Suprapubic skin (tissue), 4 donors: ENCODE data around the gene ATRIP. TPM values are rescaled to one million over a fixed set of nuclear protein-coding genes. Genes with fewer than 3 reads are reported as not detected.
A peak's percentile ranks its signal among the peaks of the same experiment; 100 is the strongest.
"Not testable (repeated sequence)": the region's sequence is repeated elsewhere in the genome, so short reads cannot be mapped to it uniquely, and the experiment has no call there.

Experiments
- DNase-seq, 2 donors: peaks; one replicate each; pipeline ENCODE4 v3.0.0-alpha.2; 2019; ENCODE audit warnings: low spot score in 2 of 2
- H3K27ac ChIP-seq: fragments of 200-600 bp; sonication (generic); one replicate; pipeline ENCODE4 v1.5.1; 2019
- H3K27me3 ChIP-seq: fragments of 200-600 bp; sonication (generic); one replicate; pipeline ENCODE4 v1.5.1; 2019
- H3K36me3 ChIP-seq: fragments of 200-600 bp; sonication (generic); one replicate; pipeline ENCODE4 v1.5.1; 2019
- H3K4me1 ChIP-seq: fragments of 200-600 bp; sonication (generic); one replicate; pipeline ENCODE4 v1.5.1; 2019
- H3K4me3 ChIP-seq: fragments of 200-600 bp; sonication (generic); one replicate; pipeline ENCODE4 v1.5.1; 2019; ENCODE audit warnings: mild to moderate bottlenecking
- H3K9me3 ChIP-seq: fragments of 200-600 bp; sonication (generic); one replicate; pipeline ENCODE4 v1.5.1; 2019
- EP300 ChIP-seq: sonication (generic); formaldehyde crosslinking; IDR thresholded peaks from one replicate; pipeline ENCODE4 v1.6.1; 2017; ENCODE audit warnings: antibody characterized with exemption
- POLR2A ChIP-seq, 2 donors: fragments of 450-650 bp; IDR thresholded peaks; one replicate each; pipeline ENCODE4 v1.6.1; 2017; ENCODE audit warnings: antibody characterized with exemption in 2 of 2, mild to moderate bottlenecking in 2 of 2, moderate library complexity in 2 of 2
- POLR2AphosphoS5 ChIP-seq, 3 donors: sonication (generic); formaldehyde crosslinking; IDR thresholded peaks; one replicate each; pipeline ENCODE4 v1.6.1; 2017; ENCODE audit warnings: antibody characterized with exemption in 3 of 3
- WGBS: methylation state at CpG from one replicate; pipeline ENCODE4 v1.1.5; 2018; 5-methylcytosine and 5-hydroxymethylcytosine counted together
- total RNA-seq, 4 donors: library from RNA; depleted of rRNA; stranded (reverse); fragments of >200 nt; gene quantifications; one replicate each; pipeline ENCODE4 v1.1.0, GENCODE V29; 2016
- TF ChIP-seq, protein P1 (sequence below), 2 donors: fragments of 200-600 bp in 1 of 2; fragments of 450-650 bp in 1 of 2; sonication (generic) in 1 of 2; IDR thresholded peaks; one replicate each; pipeline ENCODE4 v1.5.1; 2016 to 2019; ENCODE audit warnings: antibody characterized with exemption in 2 of 2, mild to moderate bottlenecking in 1 of 2, moderate library complexity in 1 of 2

Gene ATRIP
- total RNA-seq, 4 donors from 2014 or later: 8.7 to 12.7 (median 10.2) TPM

DNA sequence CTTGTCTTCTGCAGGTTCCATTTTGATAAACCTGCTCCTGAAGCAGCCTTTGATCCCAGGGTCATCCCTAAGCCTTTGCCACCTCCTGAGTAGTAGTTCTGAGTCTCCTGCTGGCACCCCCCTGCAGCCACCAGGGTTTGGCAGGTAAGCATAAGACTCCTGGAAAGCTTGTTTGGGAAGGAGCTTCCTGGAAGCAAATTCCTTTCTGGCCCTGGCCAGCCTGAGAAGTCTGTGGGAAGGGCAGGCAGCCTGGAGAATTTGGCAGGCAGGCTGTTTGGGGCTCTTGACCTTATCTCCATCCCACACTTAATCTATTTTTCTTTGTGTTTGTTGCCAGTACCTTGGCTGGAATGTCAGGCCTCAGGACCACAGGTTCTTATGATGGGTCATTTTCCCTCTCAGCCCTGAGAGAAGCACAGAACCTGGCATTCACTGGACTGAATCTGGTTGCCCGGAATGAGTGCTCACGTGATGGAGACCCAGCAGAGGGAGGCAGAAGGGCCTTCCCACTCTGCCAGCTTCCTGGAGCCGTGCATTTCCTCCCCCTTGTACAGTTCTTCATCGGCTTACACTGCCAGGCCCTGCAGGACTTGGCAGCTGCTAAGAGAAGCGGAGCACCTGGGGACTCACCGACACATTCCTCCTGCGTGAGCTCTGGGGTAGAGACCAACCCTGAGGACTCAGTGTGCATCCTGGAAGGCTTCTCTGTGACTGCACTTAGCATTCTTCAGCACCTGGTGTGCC, 13.4 kb downstream of the ATRIP start:
- no peak for DNase-seq
- Histone ChIP-seq H3K9me3 (no peaks in the 10 kb centered on the region), H3K4me3 (no peak overlapping the region), H3K4me1 (peaks cover under 1% of the 10 kb centered on the region), H3K27me3 (no peaks in the 10 kb centered on the region), H3K36me3 (peaks cover 68% of the 10 kb centered on the region), H3K27ac (no peak overlapping the region)
- TF ChIP-seq EP300 (no peak), POLR2AphosphoS5 (IDR thresholded peaks at IDR 0.05) (no peak), POLR2A (IDR thresholded peaks at IDR 0.05) (no peak)
- TF ChIP-seq, protein P1, sequence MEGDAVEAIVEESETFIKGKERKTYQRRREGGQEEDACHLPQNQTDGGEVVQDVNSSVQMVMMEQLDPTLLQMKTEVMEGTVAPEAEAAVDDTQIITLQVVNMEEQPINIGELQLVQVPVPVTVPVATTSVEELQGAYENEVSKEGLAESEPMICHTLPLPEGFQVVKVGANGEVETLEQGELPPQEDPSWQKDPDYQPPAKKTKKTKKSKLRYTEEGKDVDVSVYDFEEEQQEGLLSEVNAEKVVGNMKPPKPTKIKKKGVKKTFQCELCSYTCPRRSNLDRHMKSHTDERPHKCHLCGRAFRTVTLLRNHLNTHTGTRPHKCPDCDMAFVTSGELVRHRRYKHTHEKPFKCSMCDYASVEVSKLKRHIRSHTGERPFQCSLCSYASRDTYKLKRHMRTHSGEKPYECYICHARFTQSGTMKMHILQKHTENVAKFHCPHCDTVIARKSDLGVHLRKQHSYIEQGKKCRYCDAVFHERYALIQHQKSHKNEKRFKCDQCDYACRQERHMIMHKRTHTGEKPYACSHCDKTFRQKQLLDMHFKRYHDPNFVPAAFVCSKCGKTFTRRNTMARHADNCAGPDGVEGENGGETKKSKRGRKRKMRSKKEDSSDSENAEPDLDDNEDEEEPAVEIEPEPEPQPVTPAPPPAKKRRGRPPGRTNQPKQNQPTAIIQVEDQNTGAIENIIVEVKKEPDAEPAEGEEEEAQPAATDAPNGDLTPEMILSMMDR (IDR thresholded peaks at IDR 0.05): no peak
- WGBS: 58% methylated on average over 6 of the region's 7 CpGs

- 69% methylated on average over 3 of the region's 3 CpGs for WGBS
- no peaks in the 10 kb centered on the region for H3K9me3 ChIP-seq
- DNase-seq: no peak
- no peak overlapping the region for H3K27ac ChIP-seq
- H3K4me3 ChIP-seq: no peak overlapping the region
- peaks cover 63% of the 10 kb centered on the region for H3K36me3 ChIP-seq
- no peak for TF ChIP-seq POLR2A (IDR thresholded peaks at IDR 0.05)
- TF ChIP-seq, protein P1 (IDR thresholded peaks at IDR 0.05): no peak
- no peak for TF ChIP-seq EP300
- no peak for TF ChIP-seq POLR2AphosphoS5 (IDR thresholded peaks at IDR 0.05)
- peaks cover 6% of the 10 kb centered on the region for H3K4me1 ChIP-seq
- no peaks in the 10 kb centered on the region for H3K27me3 ChIP-seq
Measured at GRCh38 chr3:48460517-48460902, 14.0 kb downstream of the ATRIP start.

GRCh38 chr3:48461767-48462166, 15.2 kb downstream of the ATRIP start:
- H3K36me3 ChIP-seq: peaks cover 57% of the 10 kb centered on the region
- peaks cover 16% of the 10 kb centered on the region for H3K4me1 ChIP-seq
- H3K4me3 ChIP-seq, H3K27ac ChIP-seq, DNase-seq, H3K9me3 ChIP-seq, H3K27me3 ChIP-seq: not testable (repeated sequence)
- 93% methylated on average over 7 of the region's 7 CpGs for WGBS

- 79% methylated on average over 3 of the region's 9 CpGs for WGBS
- no peak for DNase-seq
Measured at GRCh38 chr3:48463703-48464102, 17.2 kb downstream of the ATRIP start.

GRCh38 chr3:48464713-48465221, 18.2 kb downstream of the ATRIP start:
- no peaks in the 10 kb centered on the region for H3K9me3 ChIP-seq
- peak overlapping the region; percentile 97 for H3K27ac ChIP-seq
- DNase-seq: no peak
- H3K4me3 ChIP-seq: no peak overlapping the region
- WGBS: 93% methylated on average over 12 of the region's 17 CpGs
- H3K27me3 ChIP-seq: no peaks in the 10 kb centered on the region
- H3K36me3 ChIP-seq: peaks cover 50% of the 10 kb centered on the region
- H3K4me1 ChIP-seq: peaks cover 46% of the 10 kb centered on the region
- no peak for TF ChIP-seq POLR2AphosphoS5 (IDR thresholded peaks at IDR 0.05)
- TF ChIP-seq, protein P1 (IDR thresholded peaks at IDR 0.05): no peak
- TF ChIP-seq EP300: no peak
- no peak for TF ChIP-seq POLR2A (IDR thresholded peaks at IDR 0.05)

More at GRCh38 chr3:48463703-48464102, 17.2 kb downstream of the ATRIP start:
- Histone ChIP-seq H3K9me3 (no peaks in the 10 kb centered on the region), H3K36me3 (peaks cover 52% of the 10 kb centered on the region), H3K27ac (no peak overlapping the region), H3K27me3 (no peaks in the 10 kb centered on the region), H3K4me3 (no peak overlapping the region), H3K4me1 (peaks cover 35% of the 10 kb centered on the region)
- TF ChIP-seq POLR2A (IDR thresholded peaks at IDR 0.05) (no peak), POLR2AphosphoS5 (IDR thresholded peaks at IDR 0.05) (no peak), EP300 (no peak)
- TF ChIP-seq, protein P1 (IDR thresholded peaks at IDR 0.05): no peak
